CD14-positive monocyte (primary cell): ENCODE data around the gene IMPDH1. TPM values are rescaled to one million over a fixed set of nuclear protein-coding genes. Genes with fewer than 3 reads are reported as not detected.

Experiments used
- DNase-seq, 3 donors: peaks; one replicate each; pipeline ENCODE4 v3.0.0-alpha.2; 2011 to 2022
- H2AFZ ChIP-seq: 2 replicates; pipeline ENCODE4 v1.6.0; 2012; ENCODE audit warnings: mild to moderate bottlenecking, low read depth, low read length, inconsistent platforms; ENCODE audit not compliant: insufficient read depth, poor library complexity, severe bottlenecking
- H3K27ac ChIP-seq, 2 donors: 1 replicate in 1 of 2; 2 replicates in 1 of 2; pipeline ENCODE4 v1.5.1; 2012 to 2013; ENCODE audit warnings: low read length in 2 of 2, control low read depth in 1 of 2, inconsistent platforms in 1 of 2, low read depth in 1 of 2, mild to moderate bottlenecking in 1 of 2
- H3K27me3 ChIP-seq, 2 donors: one replicate each; pipeline versions ENCODE4 v1.6.0 to v1.6.1; 2011 to 2013; ENCODE audit warnings: low read length in 2 of 2; ENCODE audit not compliant: control insufficient read depth in 2 of 2, insufficient read depth in 2 of 2
- H3K36me3 ChIP-seq, 2 donors: replicated peaks in 1 of 2; 1 replicate in 1 of 2; 2 replicates in 1 of 2; pipeline versions ENCODE4 v1.5.1 to v1.6.1; 2012 to 2013; ENCODE audit warnings: low read length in 2 of 2, control low read depth in 1 of 2, inconsistent platforms in 1 of 2, mild to moderate bottlenecking in 1 of 2; ENCODE audit not compliant: insufficient read depth in 2 of 2, control insufficient read depth in 1 of 2
- H3K4me1 ChIP-seq, 2 donors: 1 replicate in 1 of 2; 2 replicates in 1 of 2; pipeline versions ENCODE4 v1.5.1 to v1.6.1; 2012 to 2013; ENCODE audit warnings: low read length in 2 of 2, control low read depth in 1 of 2, inconsistent platforms in 1 of 2, mild to moderate bottlenecking in 1 of 2, moderate library complexity in 1 of 2; ENCODE audit not compliant: insufficient read depth in 2 of 2, control insufficient read depth in 1 of 2
- H3K4me2 ChIP-seq: replicated peaks from 2 replicates; pipeline ENCODE3; 2012; ENCODE audit warnings: low read length, moderate library complexity, mild to moderate bottlenecking; ENCODE audit not compliant: poor library complexity, severe bottlenecking; ENCODE audit errors: extremely low read depth
- H3K4me3 ChIP-seq, 3 experiments: fragments of 200-600 bp in 1 of 3; sonication (generic) in 1 of 3; replicated peaks in 1 of 3; 1 replicate in 2 of 3; 2 replicates in 1 of 3; pipeline ENCODE4 v1.5.1; 2011 to 2013; ENCODE audit warnings: low read length in 3 of 3, mild to moderate bottlenecking in 3 of 3, control low read depth in 2 of 3, low read depth in 2 of 3, inconsistent platforms in 1 of 3, moderate library complexity in 1 of 3
- H3K79me2 ChIP-seq: 2 replicates; pipeline ENCODE4 v1.6.0; 2012; ENCODE audit warnings: mild to moderate bottlenecking, control low read depth, inconsistent platforms, low read length, moderate library complexity; ENCODE audit not compliant: insufficient read depth
- H3K9ac ChIP-seq: 2 replicates; pipeline ENCODE4 v1.6.0; 2017; ENCODE audit warnings: low read length, mild to moderate bottlenecking; ENCODE audit not compliant: insufficient read depth, poor library complexity, severe bottlenecking
- H3K9me3 ChIP-seq, 2 donors: replicated peaks in 1 of 2; 1 replicate in 1 of 2; 2 replicates in 1 of 2; pipeline versions ENCODE4 v1.5.1 to v1.6.1; 2012 to 2013; ENCODE audit warnings: low read length in 2 of 2, control low read depth in 1 of 2; ENCODE audit not compliant: control insufficient read depth in 1 of 2, insufficient read depth in 1 of 2
- H4K20me1 ChIP-seq: 2 replicates; pipeline ENCODE4 v1.6.0; 2012; ENCODE audit warnings: mild to moderate bottlenecking, low read length, control low read depth, moderate library complexity; ENCODE audit not compliant: insufficient read depth
- H3K27ac Mint-ChIP-seq, 7 donors: one replicate each; pipeline ENCODE4 v1.8.0; 2020; ENCODE audit warnings: mild to moderate bottlenecking in 7 of 7, mixed read lengths in 7 of 7, moderate library complexity in 6 of 7, inconsistent platforms in 2 of 7
- H3K27me3 Mint-ChIP-seq, 3 donors: one replicate each; pipeline ENCODE4 v1.8.0; 2021 to 2022; ENCODE audit warnings: low read depth in 3 of 3, mild to moderate bottlenecking in 3 of 3, mixed read lengths in 3 of 3, moderate library complexity in 3 of 3, inconsistent platforms in 1 of 3
- H3K36me3 Mint-ChIP-seq, 2 donors: one replicate each; pipeline ENCODE4 v1.8.0; 2020; ENCODE audit warnings: mixed read lengths in 2 of 2, inconsistent platforms in 1 of 2, mild to moderate bottlenecking in 1 of 2
- H3K4me1 Mint-ChIP-seq: one replicate; pipeline ENCODE4 v1.8.0; 2020; ENCODE audit warnings: mild to moderate bottlenecking, mixed read lengths
- H3K4me3 Mint-ChIP-seq, 2 donors: one replicate each; pipeline ENCODE4 v1.8.0; 2020; ENCODE audit warnings: mild to moderate bottlenecking in 2 of 2, mixed read lengths in 2 of 2, moderate library complexity in 1 of 2
- H3K9me3 Mint-ChIP-seq, 7 donors: one replicate each; pipeline ENCODE4 v1.8.0; 2020 to 2022; ENCODE audit warnings: mixed read lengths in 7 of 7, mild to moderate bottlenecking in 6 of 7, moderate library complexity in 6 of 7, inconsistent platforms in 2 of 7
- CTCF ChIP-seq: fragments of 200-600 bp; IDR thresholded peaks from one replicate; pipeline ENCODE4 v1.8.0; 2022; ENCODE audit warnings: antibody characterized with exemption, mild to moderate bottlenecking
- WGBS: methylation state at CpG from one replicate; pipeline ENCODE4 v1.1.5; 2013; ENCODE audit warnings: missing lambda C conversion rate; ENCODE audit not compliant: insufficient coverage; 5-methylcytosine and 5-hydroxymethylcytosine counted together
- intact Hi-C, 2 donors: fragments of 100-400 bp; cut with micrococcal nuclease; formaldehyde crosslinking; loops; one replicate each; pipeline versions ENCODE4 v1.15.0 to v1.15.1; 2023
- polyA plus RNA-seq, 3 donors: library from polyadenylated mRNA; depleted of rRNA in 1 of 3; unstranded in 2 of 3; stranded (reverse) in 1 of 3; fragments of 300-500 nt in 2 of 3; fragments of >200 nt in 1 of 3; fragmentation: Illumina TruSeq in 2 of 3; gene quantifications; 1 replicate in 2 of 3; 2 replicates in 1 of 3; pipeline ENCODE4 v1.2.3, GENCODE V29; 2012 to 2021

The IMPDH1 gene
- polyA plus RNA-seq, 3 donors: 110 to 259 (median 152) TPM

GRCh38 chr7:128350708-128351295 lies 59.0 kb downstream of the IMPDH1 start:
- no peaks in the 10 kb centered on the region for H3K36me3 ChIP-seq
- TF ChIP-seq CTCF: no peak
- intact Hi-C loops: no loop called here
- WGBS: 83% methylated on average over 35 of the region's 35 CpGs
- no peak overlapping the region for H3K4me2 ChIP-seq
- H3K9ac ChIP-seq: no peak overlapping the region
- DNase-seq: no peak
- no peak overlapping the region for H3K4me3 ChIP-seq
- Mint-ChIP-seq H3K9me3 (peaks cover 0 to 9% (median 0%) of the 10 kb centered on the region in 7 donors), H3K27ac (no peak overlapping the region), H3K4me1 (peaks cover 5% of the 10 kb centered on the region), H3K36me3 (peaks cover 4 to 9% of the 10 kb centered on the region in 2 donors), H3K4me3 (peak overlapping the region; percentile 62 to 76), H3K27me3 (peaks cover 37 to 56% (median 43%) of the 10 kb centered on the region in 3 donors)
- peaks cover 22 to 37% of the 10 kb centered on the region in 2 donors for H3K27me3 ChIP-seq
- no peaks in the 10 kb centered on the region for H3K79me2 ChIP-seq
- H3K27ac ChIP-seq: no peak overlapping the region
- no peaks in the 10 kb centered on the region for H4K20me1 ChIP-seq
- peak overlapping the region; percentile 61 for H2AFZ ChIP-seq
- no peaks in the 10 kb centered on the region for H3K9me3 ChIP-seq
- H3K4me1 ChIP-seq: peaks cover 6 to 17% of the 10 kb centered on the region in 2 donors

- H3K4me2 ChIP-seq: no peak overlapping the region
- H4K20me1 ChIP-seq: no peaks in the 10 kb centered on the region
- WGBS: no CpG with 5 or more reads among the region's 4 CpGs
- H3K36me3 ChIP-seq: no peaks in the 10 kb centered on the region
- H3K79me2 ChIP-seq: no peaks in the 10 kb centered on the region
- intact Hi-C loops: loop anchor here (2.0 to 10.0 kb wide), 4 partner anchors 37 to 113 kb away; partner anchors contain the start of gene HILPDA (in 1 of the 2)
- H3K9ac ChIP-seq: no peak overlapping the region
- peaks cover 22 to 37% of the 10 kb centered on the region in 2 donors for H3K27me3 ChIP-seq
- H2AFZ ChIP-seq: no peak overlapping the region
- no peaks in the 10 kb centered on the region for H3K9me3 ChIP-seq
- no peak overlapping the region for H3K27ac ChIP-seq
- Mint-ChIP-seq H3K36me3 (peaks cover 4 to 9% of the 10 kb centered on the region in 2 donors), H3K27me3 (peaks cover 37 to 55% (median 42%) of the 10 kb centered on the region in 3 donors), H3K4me3 (peak overlapping the region in 1 of 2 donors; percentile 54), H3K27ac (no peak overlapping the region), H3K4me1 (peaks cover 5% of the 10 kb centered on the region), H3K9me3 (peaks cover 0 to 9% (median 0%) of the 10 kb centered on the region in 7 donors)
- TF ChIP-seq CTCF: no peak
- DNase-seq: no peak
- H3K4me3 ChIP-seq: no peak overlapping the region
- peaks cover 6 to 17% of the 10 kb centered on the region in 2 donors for H3K4me1 ChIP-seq
Observed at GRCh38 chr7:128349466-128349825, 60.3 kb downstream of the IMPDH1 start.
